ENCODE results near the gene TNRC18.

TNRC18 gene

DNA sequence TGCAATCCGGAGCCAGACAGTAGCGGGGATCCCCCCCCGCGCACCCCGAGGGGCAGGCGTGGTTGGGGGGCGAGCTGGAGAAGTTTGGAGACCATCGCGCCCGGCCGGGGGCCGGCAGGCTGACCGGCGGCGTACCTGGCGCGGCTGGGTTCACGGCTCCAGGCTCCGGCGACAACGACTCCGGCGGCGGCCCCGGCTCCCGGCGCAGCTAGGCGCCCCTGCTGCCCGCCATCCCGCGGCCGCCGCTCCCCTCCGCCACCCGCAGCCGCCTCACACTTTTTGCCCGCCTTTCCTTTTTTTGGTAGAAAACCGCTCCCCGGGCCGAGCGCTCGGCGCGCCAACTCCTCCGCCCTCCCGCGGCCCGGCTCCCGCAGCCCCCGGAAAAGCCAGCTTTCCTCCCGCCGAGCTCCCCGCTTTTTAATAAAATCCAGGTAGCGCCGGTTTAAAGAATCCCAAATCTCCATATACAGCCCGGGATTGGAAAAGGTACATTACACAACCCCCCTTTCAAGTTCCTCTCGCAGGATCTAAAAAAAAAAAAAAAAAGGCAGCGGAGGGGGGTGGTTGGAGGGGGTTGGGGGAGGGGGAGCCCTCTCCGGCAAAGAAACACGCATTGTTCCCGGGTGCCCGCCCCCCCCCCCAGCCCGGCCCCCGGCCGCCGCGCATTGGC lies at the start of gene TNRC18 (continued):
- TF ChIP-seq KLF8 (tag by site-specific recombination; IDR thresholded peaks at IDR 0.05) (0 out of 2 replicates have a peak, but pooled peaks have one; percentile 14), ZNF707 (tag by site-specific recombination; IDR thresholded peaks at IDR 0.05) (no peak), ZNF768 (tag by site-specific recombination; IDR thresholded peaks at IDR 0.05) (no peak), ZNF214 (tag by site-specific recombination; IDR thresholded peaks at IDR 0.05; ENCODE audit: borderline replicate concordance) (no peak), ZNF549 (tag by site-specific recombination; IDR thresholded peaks at IDR 0.05) (no peak), ZNF837 (tag by site-specific recombination; IDR thresholded peaks at IDR 0.05) (no peak), YY1 (tag by site-specific recombination; IDR thresholded peaks at IDR 0.05) (no peak), HOXD13 (CRISPR knock-in tag; IDR thresholded peaks at IDR 0.05; ENCODE audit: borderline replicate concordance) (no peak), ZNF266 (tag by site-specific recombination; IDR thresholded peaks at IDR 0.05; ENCODE audit: low read depth) (no peak), ZNF624 (tag by site-specific recombination; IDR thresholded peaks at IDR 0.05) (no peak), ZNF433 (tag by site-specific recombination; IDR thresholded peaks at IDR 0.05; ENCODE audit: low read depth) (no peak), SP2 (tag by site-specific recombination; IDR thresholded peaks at IDR 0.05) (no peak), HOXC10 (CRISPR knock-in tag; IDR thresholded peaks at IDR 0.05) (no peak), ZNF660 (tag by site-specific recombination; IDR thresholded peaks at IDR 0.05) (0 out of 2 replicates have a peak, but pooled peaks have one; percentile 24), ZNF629 (tag by site-specific recombination; IDR thresholded peaks at IDR 0.05) (no peak)
- TF ChIP-seq, protein P1, sequence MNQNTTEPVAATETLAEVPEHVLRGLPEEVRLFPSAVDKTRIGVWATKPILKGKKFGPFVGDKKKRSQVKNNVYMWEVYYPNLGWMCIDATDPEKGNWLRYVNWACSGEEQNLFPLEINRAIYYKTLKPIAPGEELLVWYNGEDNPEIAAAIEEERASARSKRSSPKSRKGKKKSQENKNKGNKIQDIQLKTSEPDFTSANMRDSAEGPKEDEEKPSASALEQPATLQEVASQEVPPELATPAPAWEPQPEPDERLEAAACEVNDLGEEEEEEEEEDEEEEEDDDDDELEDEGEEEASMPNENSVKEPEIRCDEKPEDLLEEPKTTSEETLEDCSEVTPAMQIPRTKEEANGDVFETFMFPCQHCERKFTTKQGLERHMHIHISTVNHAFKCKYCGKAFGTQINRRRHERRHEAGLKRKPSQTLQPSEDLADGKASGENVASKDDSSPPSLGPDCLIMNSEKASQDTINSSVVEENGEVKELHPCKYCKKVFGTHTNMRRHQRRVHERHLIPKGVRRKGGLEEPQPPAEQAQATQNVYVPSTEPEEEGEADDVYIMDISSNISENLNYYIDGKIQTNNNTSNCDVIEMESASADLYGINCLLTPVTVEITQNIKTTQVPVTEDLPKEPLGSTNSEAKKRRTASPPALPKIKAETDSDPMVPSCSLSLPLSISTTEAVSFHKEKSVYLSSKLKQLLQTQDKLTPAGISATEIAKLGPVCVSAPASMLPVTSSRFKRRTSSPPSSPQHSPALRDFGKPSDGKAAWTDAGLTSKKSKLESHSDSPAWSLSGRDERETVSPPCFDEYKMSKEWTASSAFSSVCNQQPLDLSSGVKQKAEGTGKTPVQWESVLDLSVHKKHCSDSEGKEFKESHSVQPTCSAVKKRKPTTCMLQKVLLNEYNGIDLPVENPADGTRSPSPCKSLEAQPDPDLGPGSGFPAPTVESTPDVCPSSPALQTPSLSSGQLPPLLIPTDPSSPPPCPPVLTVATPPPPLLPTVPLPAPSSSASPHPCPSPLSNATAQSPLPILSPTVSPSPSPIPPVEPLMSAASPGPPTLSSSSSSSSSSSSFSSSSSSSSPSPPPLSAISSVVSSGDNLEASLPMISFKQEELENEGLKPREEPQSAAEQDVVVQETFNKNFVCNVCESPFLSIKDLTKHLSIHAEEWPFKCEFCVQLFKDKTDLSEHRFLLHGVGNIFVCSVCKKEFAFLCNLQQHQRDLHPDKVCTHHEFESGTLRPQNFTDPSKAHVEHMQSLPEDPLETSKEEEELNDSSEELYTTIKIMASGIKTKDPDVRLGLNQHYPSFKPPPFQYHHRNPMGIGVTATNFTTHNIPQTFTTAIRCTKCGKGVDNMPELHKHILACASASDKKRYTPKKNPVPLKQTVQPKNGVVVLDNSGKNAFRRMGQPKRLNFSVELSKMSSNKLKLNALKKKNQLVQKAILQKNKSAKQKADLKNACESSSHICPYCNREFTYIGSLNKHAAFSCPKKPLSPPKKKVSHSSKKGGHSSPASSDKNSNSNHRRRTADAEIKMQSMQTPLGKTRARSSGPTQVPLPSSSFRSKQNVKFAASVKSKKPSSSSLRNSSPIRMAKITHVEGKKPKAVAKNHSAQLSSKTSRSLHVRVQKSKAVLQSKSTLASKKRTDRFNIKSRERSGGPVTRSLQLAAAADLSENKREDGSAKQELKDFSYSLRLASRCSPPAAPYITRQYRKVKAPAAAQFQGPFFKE (tag by site-specific recombination; IDR thresholded peaks at IDR 0.05; ENCODE audit: borderline replicate concordance), result no peak

DNA sequence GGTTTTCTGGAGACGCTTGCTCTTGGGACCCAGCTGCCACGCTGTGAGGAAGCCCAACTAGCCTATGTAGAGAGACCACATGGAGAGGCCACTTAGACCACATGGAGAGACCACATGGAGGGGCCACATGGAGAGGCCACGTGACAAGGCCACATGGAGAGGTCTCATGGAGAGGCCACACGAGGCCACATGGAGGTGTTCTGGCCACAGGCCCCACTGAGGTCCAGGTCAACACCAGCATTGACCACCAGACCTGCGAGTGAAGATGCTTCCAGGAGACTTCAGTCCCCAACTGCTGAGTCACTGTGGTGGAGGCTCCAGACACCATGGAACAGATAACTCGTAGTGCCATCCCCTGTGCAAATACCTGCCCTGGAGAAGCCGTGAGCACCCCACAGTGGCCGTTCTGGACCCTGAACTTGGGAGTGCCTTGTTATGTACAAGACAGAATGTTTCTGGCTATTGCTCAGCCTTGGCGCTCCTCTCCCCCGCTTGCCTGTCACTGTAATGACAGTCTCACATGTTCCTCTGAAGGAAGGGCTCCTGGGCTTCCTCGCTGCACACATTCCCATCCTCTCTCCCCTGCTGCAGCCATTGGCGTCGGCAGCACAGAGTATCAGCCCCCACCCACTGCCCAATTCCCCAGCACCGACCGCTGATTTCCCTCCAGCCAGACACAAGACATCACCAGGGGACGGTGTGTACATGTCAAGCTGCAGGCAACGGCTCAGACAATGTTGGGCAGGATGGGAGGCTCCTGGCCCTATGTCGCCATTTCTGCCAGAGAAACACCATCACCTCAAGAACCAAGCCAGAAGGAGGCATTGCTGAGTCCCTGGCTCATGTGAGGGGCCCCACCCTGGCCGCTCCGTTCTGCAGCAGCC lies 49.0 kb upstream of the TNRC18 start:
- POLR2A ChIA-PET, result no interaction called here
- H3K9me3 ChIP-seq (ENCODE audit: control insufficient read depth, insufficient read depth, low read depth, low read length), result no peaks in the 10 kb centered on the region
- H3K27ac ChIP-seq (ENCODE audit: extremely low read depth, low read depth, low read length), result no peak overlapping the region
- no peak overlapping the region for H3K4me3 ChIP-seq (ENCODE audit: low read depth, low read length)
- H3K36me3 ChIP-seq (ENCODE audit: control insufficient read depth in 2 of 2, insufficient read depth in 1 of 2, low read length in 2 of 2), result no peaks in the 10 kb centered on the region; a peak in 1 of 3 replicates
- CTCF ChIA-PET, result no interaction called here
- no peaks in the 10 kb centered on the region for H3K4me1 ChIP-seq (ENCODE audit: control insufficient read depth, insufficient read depth, low read length)
- TF ChIP-seq ZNF292 (tag by site-specific recombination; IDR thresholded peaks at IDR 0.05; ENCODE audit: borderline replicate concordance, low read depth), result no peak
- TF ChIP-seq, protein P2, sequence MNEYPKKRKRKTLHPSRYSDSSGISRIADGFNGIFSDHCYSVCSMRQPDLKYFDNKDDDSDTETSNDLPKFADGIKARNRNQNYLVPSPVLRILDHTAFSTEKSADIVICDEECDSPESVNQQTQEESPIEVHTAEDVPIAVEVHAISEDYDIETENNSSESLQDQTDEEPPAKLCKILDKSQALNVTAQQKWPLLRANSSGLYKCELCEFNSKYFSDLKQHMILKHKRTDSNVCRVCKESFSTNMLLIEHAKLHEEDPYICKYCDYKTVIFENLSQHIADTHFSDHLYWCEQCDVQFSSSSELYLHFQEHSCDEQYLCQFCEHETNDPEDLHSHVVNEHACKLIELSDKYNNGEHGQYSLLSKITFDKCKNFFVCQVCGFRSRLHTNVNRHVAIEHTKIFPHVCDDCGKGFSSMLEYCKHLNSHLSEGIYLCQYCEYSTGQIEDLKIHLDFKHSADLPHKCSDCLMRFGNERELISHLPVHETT (tag by site-specific recombination; IDR thresholded peaks at IDR 0.05), result no peak
- TF ChIP-seq BCL11B (tag by site-specific recombination; IDR thresholded peaks at IDR 0.05; ENCODE audit: low read depth), result no peak
- TF ChIP-seq, protein P3, sequence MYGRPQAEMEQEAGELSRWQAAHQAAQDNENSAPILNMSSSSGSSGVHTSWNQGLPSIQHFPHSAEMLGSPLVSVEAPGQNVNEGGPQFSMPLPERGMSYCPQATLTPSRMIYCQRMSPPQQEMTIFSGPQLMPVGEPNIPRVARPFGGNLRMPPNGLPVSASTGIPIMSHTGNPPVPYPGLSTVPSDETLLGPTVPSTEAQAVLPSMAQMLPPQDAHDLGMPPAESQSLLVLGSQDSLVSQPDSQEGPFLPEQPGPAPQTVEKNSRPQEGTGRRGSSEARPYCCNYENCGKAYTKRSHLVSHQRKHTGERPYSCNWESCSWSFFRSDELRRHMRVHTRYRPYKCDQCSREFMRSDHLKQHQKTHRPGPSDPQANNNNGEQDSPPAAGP (tag by site-specific recombination; IDR thresholded peaks at IDR 0.05), result no peak
- no peak for TF ChIP-seq ZIC2 (tag by site-specific recombination; IDR thresholded peaks at IDR 0.05)
- TF ChIP-seq ZNF19 (tag by site-specific recombination; IDR thresholded peaks at IDR 0.05; ENCODE audit: low read depth), result no peak
- no peak for TF ChIP-seq ZBTB20 (tag by site-specific recombination; IDR thresholded peaks at IDR 0.05)
- no peak for TF ChIP-seq ZSCAN30 (tag by site-specific recombination; IDR thresholded peaks at IDR 0.05)
- no peak for TF ChIP-seq ZNF558 (tag by site-specific recombination; IDR thresholded peaks at IDR 0.05)
- TF ChIP-seq, protein P4, sequence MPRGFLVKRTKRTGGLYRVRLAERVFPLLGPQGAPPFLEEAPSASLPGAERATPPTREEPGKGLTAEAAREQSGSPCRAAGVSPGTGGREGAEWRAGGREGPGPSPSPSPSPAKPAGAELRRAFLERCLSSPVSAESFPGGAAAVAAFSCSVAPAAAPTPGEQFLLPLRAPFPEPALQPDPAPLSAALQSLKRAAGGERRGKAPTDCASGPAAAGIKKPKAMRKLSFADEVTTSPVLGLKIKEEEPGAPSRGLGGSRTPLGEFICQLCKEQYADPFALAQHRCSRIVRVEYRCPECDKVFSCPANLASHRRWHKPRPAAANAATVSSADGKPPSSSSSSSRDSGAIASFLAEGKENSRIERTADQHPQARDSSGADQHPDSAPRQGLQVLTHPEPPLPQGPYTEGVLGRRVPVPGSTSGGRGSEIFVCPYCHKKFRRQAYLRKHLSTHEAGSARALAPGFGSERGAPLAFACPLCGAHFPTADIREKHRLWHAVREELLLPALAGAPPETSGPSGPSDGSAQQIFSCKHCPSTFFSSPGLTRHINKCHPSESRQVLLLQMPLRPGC (tag by site-specific recombination; IDR thresholded peaks at IDR 0.05), result no peak

Measured in HEK293 (cell line).